ENCODE measurements around the gene RPL39L.

Gene RPL39L

GRCh38 chr3:187107989-187108388 is 31.3 kb downstream of the RPL39L start:
- H3K9me3 ChIP-seq (ENCODE audit: low read depth, low read length): no peaks in the 10 kb centered on the region
- no peak overlapping the region for H3K9ac ChIP-seq (ENCODE audit: insufficient read length)
- TF ChIP-seq FOXP2 (optimal IDR thresholded peaks at IDR 0.05; ENCODE audit: control extremely low read depth, extremely low read length, insufficient read depth) (no peak), EZH2 (IDR thresholded peaks at IDR 0.05) (no peak), POLR2AphosphoS5 (IDR thresholded peaks at IDR 0.05; ENCODE audit: borderline replicate concordance, low read depth, low read length) (no peak)
- no peak for DNase-seq (ENCODE audit: low read depth, low spot score)
- no peak overlapping the region for H3K4me3 ChIP-seq
- no peak overlapping the region for H3K27ac ChIP-seq
- no peaks in the 10 kb centered on the region for H3K36me3 ChIP-seq (ENCODE audit: insufficient read depth, low read length)

- no peak for DNase-seq (ENCODE audit: low read depth, low spot score)
- Histone ChIP-seq H3K9ac (ENCODE audit: insufficient read length) (no peak overlapping the region), H3K36me3 (ENCODE audit: insufficient read depth, low read length) (no peaks in the 10 kb centered on the region), H3K9me3 (ENCODE audit: low read depth, low read length) (no peaks in the 10 kb centered on the region), H3K27ac (no peak overlapping the region), H3K4me3 (no peak overlapping the region)
- TF ChIP-seq FOXP2 (optimal IDR thresholded peaks at IDR 0.05; ENCODE audit: control extremely low read depth, extremely low read length, insufficient read depth) (no peak), EZH2 (IDR thresholded peaks at IDR 0.05) (no peak), POLR2AphosphoS5 (IDR thresholded peaks at IDR 0.05; ENCODE audit: borderline replicate concordance, low read depth, low read length) (no peak)
Observed at GRCh38 chr3:187105700-187106099, 33.6 kb downstream of the RPL39L start.

- Histone ChIP-seq H3K9me3 (ENCODE audit: low read depth, low read length) (no peaks in the 10 kb centered on the region), H3K27ac (no peak overlapping the region), H3K36me3 (ENCODE audit: insufficient read depth, low read length) (no peaks in the 10 kb centered on the region), H3K4me3 (no peak overlapping the region), H3K9ac (ENCODE audit: insufficient read length) (no peak overlapping the region)
- DNase-seq (ENCODE audit: low read depth, low spot score): no peak
- TF ChIP-seq FOXP2 (optimal IDR thresholded peaks at IDR 0.05; ENCODE audit: control extremely low read depth, extremely low read length, insufficient read depth) (no peak), POLR2AphosphoS5 (IDR thresholded peaks at IDR 0.05; ENCODE audit: borderline replicate concordance, low read depth, low read length) (no peak), EZH2 (IDR thresholded peaks at IDR 0.05) (no peak)
Observed at GRCh38 chr3:187104933-187105332, 34.4 kb downstream of the RPL39L start.

- DNase-seq (ENCODE audit: low read depth, low spot score): no peak
- H3K9me3 ChIP-seq (ENCODE audit: low read depth, low read length): no peaks in the 10 kb centered on the region
- TF ChIP-seq EZH2 (IDR thresholded peaks at IDR 0.05): no peak
- TF ChIP-seq FOXP2 (optimal IDR thresholded peaks at IDR 0.05; ENCODE audit: control extremely low read depth, extremely low read length, insufficient read depth): no peak
- TF ChIP-seq POLR2AphosphoS5 (IDR thresholded peaks at IDR 0.05; ENCODE audit: borderline replicate concordance, low read depth, low read length): no peak
- H3K9ac ChIP-seq (ENCODE audit: insufficient read length): no peak overlapping the region
- H3K4me3 ChIP-seq: no peak overlapping the region
- no peak overlapping the region for H3K27ac ChIP-seq
- H3K36me3 ChIP-seq (ENCODE audit: insufficient read depth, low read length): no peaks in the 10 kb centered on the region
Observed at GRCh38 chr3:187104342-187104741, 35.0 kb downstream of the RPL39L start.

GRCh38 chr3:187103251-187103650 is 36.0 kb downstream of the RPL39L start:
- H3K36me3 ChIP-seq (ENCODE audit: insufficient read depth, low read length): no peaks in the 10 kb centered on the region
- TF ChIP-seq FOXP2 (optimal IDR thresholded peaks at IDR 0.05; ENCODE audit: control extremely low read depth, extremely low read length, insufficient read depth): no peak
- TF ChIP-seq EZH2 (IDR thresholded peaks at IDR 0.05): no peak
- no peak for TF ChIP-seq POLR2AphosphoS5 (IDR thresholded peaks at IDR 0.05; ENCODE audit: borderline replicate concordance, low read depth, low read length)
- DNase-seq (ENCODE audit: low read depth, low spot score): no peak
- H3K9ac ChIP-seq (ENCODE audit: insufficient read length): no peak overlapping the region
- no peak overlapping the region for H3K27ac ChIP-seq
- no peaks in the 10 kb centered on the region for H3K9me3 ChIP-seq (ENCODE audit: low read depth, low read length)
- H3K4me3 ChIP-seq: no peak overlapping the region

GRCh38 chr3:187102073-187102634 is 37.1 kb downstream of the RPL39L start:
- peak overlapping the region; percentile 44 for H3K4me3 ChIP-seq

GRCh38 chr3:187101184-187102072 is 37.9 kb downstream of the RPL39L start:
- H3K36me3 ChIP-seq (ENCODE audit: insufficient read depth, low read length): no peaks in the 10 kb centered on the region
- no peaks in the 10 kb centered on the region for H3K9me3 ChIP-seq (ENCODE audit: low read depth, low read length)
- H3K4me3 ChIP-seq: peak overlapping the region; percentile 44
- no peak overlapping the region for H3K9ac ChIP-seq (ENCODE audit: insufficient read length)
- TF ChIP-seq FOXP2 (optimal IDR thresholded peaks at IDR 0.05; ENCODE audit: control extremely low read depth, extremely low read length, insufficient read depth) (no peak), EZH2 (IDR thresholded peaks at IDR 0.05) (no peak), POLR2AphosphoS5 (IDR thresholded peaks at IDR 0.05; ENCODE audit: borderline replicate concordance, low read depth, low read length) (no peak)
- H3K27ac ChIP-seq: 0 out of 2 replicates have a peak overlapping the region, but pooled peaks have one; percentile 12
- peak; percentile 10 for DNase-seq (ENCODE audit: low read depth, low spot score)

More at GRCh38 chr3:187102073-187102634, 37.1 kb downstream of the RPL39L start:
- no peak for DNase-seq (ENCODE audit: low read depth, low spot score)
- no peak overlapping the region for H3K9ac ChIP-seq (ENCODE audit: insufficient read length)
- TF ChIP-seq FOXP2 (optimal IDR thresholded peaks at IDR 0.05; ENCODE audit: control extremely low read depth, extremely low read length, insufficient read depth) (no peak), POLR2AphosphoS5 (IDR thresholded peaks at IDR 0.05; ENCODE audit: borderline replicate concordance, low read depth, low read length) (no peak), EZH2 (IDR thresholded peaks at IDR 0.05) (no peak)
- H3K9me3 ChIP-seq (ENCODE audit: low read depth, low read length): no peaks in the 10 kb centered on the region
- H3K36me3 ChIP-seq (ENCODE audit: insufficient read depth, low read length): no peaks in the 10 kb centered on the region
- 0 out of 2 replicates have a peak overlapping the region, but pooled peaks have one; percentile 12 for H3K27ac ChIP-seq

GRCh38 chr3:187098923-187099512 is 40.3 kb downstream of the RPL39L start:
- no peak overlapping the region for H3K9ac ChIP-seq (ENCODE audit: insufficient read length)
- H3K27ac ChIP-seq: no peak overlapping the region
- DNase-seq (ENCODE audit: low read depth, low spot score): no peak
- H3K4me3 ChIP-seq: no peak overlapping the region
- H3K9me3 ChIP-seq (ENCODE audit: low read depth, low read length): no peaks in the 10 kb centered on the region
- TF ChIP-seq EZH2 (IDR thresholded peaks at IDR 0.05): no peak
- no peak for TF ChIP-seq FOXP2 (optimal IDR thresholded peaks at IDR 0.05; ENCODE audit: control extremely low read depth, extremely low read length, insufficient read depth)
- no peak for TF ChIP-seq POLR2AphosphoS5 (IDR thresholded peaks at IDR 0.05; ENCODE audit: borderline replicate concordance, low read depth, low read length)
- no peaks in the 10 kb centered on the region for H3K36me3 ChIP-seq (ENCODE audit: insufficient read depth, low read length)
